ENCODE data around the gene TRIM24. TPM values are rescaled to one million over a fixed set of nuclear protein-coding genes. Genes with fewer than 3 reads are reported as not detected.

TRIM24 gene
- total and polyA plus RNA-seq, 2 of the 13 experiments (the other 11 are each of a cell fraction or from before 2014, with no cell fraction given): 100 to 106 TPM

- no peak for TF ChIP-seq LCORL (IDR thresholded peaks at IDR 0.05)
- 0 out of 2 replicates have a peak, but pooled peaks have one; percentile 41 for TF ChIP-seq LCORL (CRISPR knock-in tag; IDR thresholded peaks at IDR 0.05)
- TF ChIP-seq LRRFIP1 (CRISPR knock-in tag; conservative IDR thresholded peaks at IDR 0.05): no peak
- TF ChIP-seq TFAP4 (IDR thresholded peaks at IDR 0.05; ENCODE audit: borderline replicate concordance, low read depth): no peak
- peak; percentile 40; the same call in 1 of the 2 replicates for TF ChIP-seq HNF4A (CRISPR knock-in tag; IDR thresholded peaks at IDR 0.05)
- TF ChIP-seq ZC3H13 (CRISPR knock-in tag; IDR thresholded peaks at IDR 0.05): no peak
- no peak for TF ChIP-seq ZNF501 (CRISPR knock-in tag; IDR thresholded peaks at IDR 0.05)
- no peak for TF ChIP-seq SRSF1 (optimal IDR thresholded peaks at IDR 0.05; ENCODE audit: low read depth, low read length)
- no peak for TF ChIP-seq TFDP2 (CRISPR knock-in tag; IDR thresholded peaks at IDR 0.05)
- TF ChIP-seq ZNF709 (CRISPR knock-in tag; IDR thresholded peaks at IDR 0.05): no peak
Observed at GRCh38 chr7:138512885-138513284, 52.8 kb downstream of the TRIM24 start (continued).
